K562 (cell line): ENCODE results near the gene RAB31. TPM values are rescaled to one million over a fixed set of nuclear protein-coding genes. Genes with fewer than 3 reads are reported as not detected.
A peak's percentile ranks its signal among the peaks of the same experiment; 100 is the strongest.

Experiments used
- BCL6 ChIP-seq: fragments of 250-450 bp; sonication (Bioruptor Pico); IDR thresholded peaks from 2 replicates; pipeline ENCODE4 v1.4.0; 2020
- CHD1 ChIP-seq: fragments of 200-600 bp; sonication (generic); IDR thresholded peaks from one replicate; pipeline ENCODE4 v1.6.1; 2012; ENCODE audit warnings: mild to moderate bottlenecking, moderate library complexity, low read length, inconsistent platforms
- FOS ChIP-seq: IDR thresholded peaks from 3 replicates; pipeline ENCODE4 v1.6.1; 2011; ENCODE audit not compliant: insufficient read length; ENCODE audit errors: extremely low read depth
- HMG20A ChIP-seq: fragments of 450-650 bp; formaldehyde crosslinking; conservative IDR thresholded peaks from 2 replicates; pipeline ENCODE4 v1.4.0; 2020; ENCODE audit warnings: mild to moderate bottlenecking, mixed read lengths
- MAFK ChIP-seq: IDR thresholded peaks from 2 replicates; pipeline ENCODE4 v1.6.1; 2011; ENCODE audit warnings: low read length, improper control_type of control experiment
- NFRKB ChIP-seq: fragments of 450-650 bp; IDR thresholded peaks from 2 replicates; pipeline ENCODE4 v1.6.1; 2016; ENCODE audit warnings: low read depth
- POLR2AphosphoS5 ChIP-seq: IDR thresholded peaks from 2 replicates; pipeline ENCODE4 v1.6.1; 2011; ENCODE audit warnings: mild to moderate bottlenecking, low read depth, low read length, moderate library complexity; ENCODE audit not compliant: control insufficient read depth, insufficient read depth
- POLR2B ChIP-seq: fragments of 450-650 bp; IDR thresholded peaks from 2 replicates; pipeline ENCODE4 v1.6.1; 2018; ENCODE audit warnings: low read depth; ENCODE audit not compliant: partially characterized antibody
- POU5F1 ChIP-seq: fragments of 150-350 bp; IDR thresholded peaks from 2 replicates; pipeline ENCODE4 v1.6.1; 2014; ENCODE audit warnings: borderline replicate concordance, low read length, low read depth, mild to moderate bottlenecking; ENCODE audit not compliant: partially characterized antibody
- PTRF ChIP-seq: fragments of 450-650 bp; IDR thresholded peaks from 2 replicates; pipeline ENCODE4 v1.6.1; 2016; ENCODE audit warnings: mild to moderate bottlenecking, missing genetic modification characterization, missing compliant biosample characterization
- SFPQ ChIP-seq: fragments of 200-400 bp; formaldehyde crosslinking; IDR thresholded peaks from 2 replicates; pipeline ENCODE4 v1.6.1; 2017; ENCODE audit warnings: mild to moderate bottlenecking, low read depth, low read length, moderate library complexity
- SUPT5H ChIP-seq: fragments of 450-650 bp; IDR thresholded peaks from 2 replicates; pipeline ENCODE4 v1.6.1; 2016
- ZBTB43 ChIP-seq: sonication (generic); formaldehyde crosslinking; IDR thresholded peaks from 2 replicates; pipeline ENCODE4 v1.8.0; 2023; ENCODE audit warnings: mild to moderate bottlenecking, missing genetic modification reagents
- ZFP91 ChIP-seq: sonication (generic); formaldehyde crosslinking; IDR thresholded peaks from 2 replicates; pipeline ENCODE4 v1.8.0; 2022; ENCODE audit warnings: mild to moderate bottlenecking, missing genetic modification reagents
- ZNF165 ChIP-seq: fragments of 250-450 bp; sonication (Bioruptor Pico); IDR thresholded peaks from 2 replicates; pipeline ENCODE4 v1.4.0; 2020; ENCODE audit warnings: borderline replicate concordance
- ZNF311 ChIP-seq: fragments of 250-450 bp; sonication (Bioruptor Pico); IDR thresholded peaks from 2 replicates; pipeline ENCODE4 v1.4.0; 2020; ENCODE audit warnings: mild to moderate bottlenecking, moderate library complexity
- ZNF583 ChIP-seq: fragments of 250-450 bp; sonication (Bioruptor Pico); IDR thresholded peaks from 2 replicates; pipeline ENCODE4 v1.4.0; 2020
- ZSCAN32 ChIP-seq: fragments of 450-650 bp; formaldehyde crosslinking; IDR thresholded peaks from 2 replicates; pipeline ENCODE4 v1.4.0; 2020; ENCODE audit warnings: mild to moderate bottlenecking, moderate library complexity
- polyA plus RNA-seq, 8 experiments: library from polyadenylated mRNA; depleted of rRNA in 4 of 8; stranded (reverse) in 5 of 8; unstranded in 3 of 8; fragments of >200 nt; fragmentation: Nextera tagmentation in 2 of 8; fragmentation: Illumina TruSeq in 1 of 8; extraction: Ambion mirVana in 2 of 8; extraction: Trizol in 1 of 8; gene quantifications; 2 replicates each; pipeline versions ENCODE4 v1.2.1 to v1.2.3, GENCODE V29; 2011 to 2014; ENCODE audit warnings: inconsistent platforms in 1 of 8, missing spikeins in 1 of 8
- total RNA-seq, 7 experiments: library from RNA; depleted of rRNA in 6 of 7; stranded (reverse); fragments of >200 nt in 6 of 7; fragmentation: Illumina TruSeq in 2 of 7; extraction: Trizol in 2 of 7; gene quantifications; 2 replicates each; pipeline versions ENCODE4 v1.2.1 to v1.2.3, GENCODE V29; 2011 to 2021; ENCODE audit warnings: low replicate concordance in 1 of 7
- TF ChIP-seq, protein P1 (sequence below): fragments of 250-450 bp; sonication (Bioruptor Pico); IDR thresholded peaks from 2 replicates; pipeline ENCODE4 v1.9.0; 2021; ENCODE audit warnings: mild to moderate bottlenecking, inconsistent platforms
- TF ChIP-seq, protein P2 (sequence below): fragments of 450-650 bp; formaldehyde crosslinking; IDR thresholded peaks from 2 replicates; pipeline ENCODE4 v1.4.0; 2020; ENCODE audit warnings: mild to moderate bottlenecking, moderate library complexity

The RAB31 gene
- total and polyA plus RNA-seq, 9 of the 15 experiments (the other 6 are each of a cell fraction or from before 2014, with no cell fraction given) = 20.7 to 70.4 (median 41.3) TPM

DNA sequence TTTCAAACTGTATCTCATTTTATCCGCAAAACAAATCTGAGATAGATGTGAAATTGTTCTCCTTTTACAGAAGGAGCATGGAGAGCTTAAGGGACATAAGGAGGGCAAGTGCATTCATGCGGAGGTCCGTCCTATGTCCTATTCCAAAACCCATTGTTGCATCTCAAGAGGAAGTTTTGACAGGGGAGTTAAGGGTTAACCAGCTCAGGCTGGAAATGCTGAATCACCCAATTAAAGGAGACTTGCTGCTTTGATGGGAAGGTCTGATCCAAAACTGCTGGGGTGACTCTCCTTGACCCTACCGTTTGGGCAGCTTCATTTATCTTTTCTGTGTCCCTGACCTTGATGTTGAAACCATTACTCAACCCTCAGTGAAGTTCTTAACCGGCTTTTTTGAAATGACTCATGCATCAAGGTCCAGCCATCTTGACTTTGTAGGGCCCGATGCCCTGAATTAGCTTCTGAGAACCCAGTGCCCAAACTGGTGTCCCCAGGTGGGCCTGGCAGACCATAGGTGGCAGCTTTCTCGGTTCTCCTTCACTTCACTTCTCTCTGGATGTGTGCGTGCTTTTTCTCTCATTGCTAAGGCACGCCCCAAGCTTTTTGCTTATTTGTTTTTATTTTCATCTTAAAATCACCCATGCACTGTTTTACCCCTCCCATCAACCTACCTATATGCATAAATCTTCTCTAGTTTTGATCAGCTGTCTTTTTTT, 161.8 kb downstream of the RAB31 start (continued):
- no peak for TF ChIP-seq ZSCAN32 (CRISPR knock-in tag)
- TF ChIP-seq PTRF (tag) = no peak; the same call in 1 of the 2 replicates
- TF ChIP-seq ZBTB43 (CRISPR knock-in tag) = no peak
- peak; percentile 98 for TF ChIP-seq MAFK
- peak; percentile 59 for TF ChIP-seq FOS
- TF ChIP-seq ZFP91 (CRISPR knock-in tag) = peak; percentile 93
- TF ChIP-seq ZNF311 (CRISPR knock-in tag) = peak; percentile 77
- TF ChIP-seq, protein P1, sequence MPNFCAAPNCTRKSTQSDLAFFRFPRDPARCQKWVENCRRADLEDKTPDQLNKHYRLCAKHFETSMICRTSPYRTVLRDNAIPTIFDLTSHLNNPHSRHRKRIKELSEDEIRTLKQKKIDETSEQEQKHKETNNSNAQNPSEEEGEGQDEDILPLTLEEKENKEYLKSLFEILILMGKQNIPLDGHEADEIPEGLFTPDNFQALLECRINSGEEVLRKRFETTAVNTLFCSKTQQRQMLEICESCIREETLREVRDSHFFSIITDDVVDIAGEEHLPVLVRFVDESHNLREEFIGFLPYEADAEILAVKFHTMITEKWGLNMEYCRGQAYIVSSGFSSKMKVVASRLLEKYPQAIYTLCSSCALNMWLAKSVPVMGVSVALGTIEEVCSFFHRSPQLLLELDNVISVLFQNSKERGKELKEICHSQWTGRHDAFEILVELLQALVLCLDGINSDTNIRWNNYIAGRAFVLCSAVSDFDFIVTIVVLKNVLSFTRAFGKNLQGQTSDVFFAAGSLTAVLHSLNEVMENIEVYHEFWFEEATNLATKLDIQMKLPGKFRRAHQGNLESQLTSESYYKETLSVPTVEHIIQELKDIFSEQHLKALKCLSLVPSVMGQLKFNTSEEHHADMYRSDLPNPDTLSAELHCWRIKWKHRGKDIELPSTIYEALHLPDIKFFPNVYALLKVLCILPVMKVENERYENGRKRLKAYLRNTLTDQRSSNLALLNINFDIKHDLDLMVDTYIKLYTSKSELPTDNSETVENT (CRISPR knock-in tag) = no peak
- TF ChIP-seq NFRKB = no peak
- no peak for TF ChIP-seq CHD1
- no peak for TF ChIP-seq ZNF165 (CRISPR knock-in tag)
- peak; percentile 90 for TF ChIP-seq ZNF583 (CRISPR knock-in tag)
- no peak for TF ChIP-seq POU5F1
- no peak for TF ChIP-seq POLR2B
- no peak for TF ChIP-seq SUPT5H
- no peak for TF ChIP-seq HMG20A (CRISPR knock-in tag)
- no peak for TF ChIP-seq SFPQ
- peak; percentile 54; the same call in 1 of the 2 replicates for TF ChIP-seq POLR2AphosphoS5
- peak; percentile 74; the same call in 1 of the 2 replicates for TF ChIP-seq BCL6 (CRISPR knock-in tag)
- TF ChIP-seq, protein P2, sequence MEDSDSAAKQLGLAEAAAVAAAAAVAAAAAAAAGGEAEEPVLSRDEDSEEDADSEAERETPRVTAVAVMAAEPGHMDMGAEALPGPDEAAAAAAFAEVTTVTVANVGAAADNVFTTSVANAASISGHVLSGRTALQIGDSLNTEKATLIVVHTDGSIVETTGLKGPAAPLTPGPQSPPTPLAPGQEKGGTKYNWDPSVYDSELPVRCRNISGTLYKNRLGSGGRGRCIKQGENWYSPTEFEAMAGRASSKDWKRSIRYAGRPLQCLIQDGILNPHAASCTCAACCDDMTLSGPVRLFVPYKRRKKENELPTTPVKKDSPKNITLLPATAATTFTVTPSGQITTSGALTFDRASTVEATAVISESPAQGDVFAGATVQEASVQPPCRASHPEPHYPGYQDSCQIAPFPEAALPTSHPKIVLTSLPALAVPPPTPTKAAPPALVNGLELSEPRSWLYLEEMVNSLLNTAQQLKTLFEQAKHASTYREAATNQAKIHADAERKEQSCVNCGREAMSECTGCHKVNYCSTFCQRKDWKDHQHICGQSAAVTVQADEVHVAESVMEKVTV = no peak; the same call in 1 of the 2 replicates
